H9 (cell line): ENCODE data around the gene SPINT2. TPM values are rescaled to one million over a fixed set of nuclear protein-coding genes. Genes with fewer than 3 reads are reported as not detected.
A peak's percentile ranks its signal among the peaks of the same experiment; 100 is the strongest.

Source experiments
- DNase-seq: peaks from one replicate; pipeline ENCODE4 v3.0.0-alpha.2; 2017
- H2AFZ ChIP-seq: one replicate; pipeline ENCODE4 v1.6.1; 2013; ENCODE audit warnings: mild to moderate bottlenecking, low read length, control low read depth, moderate library complexity
- H2AK5ac ChIP-seq: 2 replicates; pipeline ENCODE4 v1.6.1; 2013; ENCODE audit warnings: low read length, control low read depth, mixed read lengths; ENCODE audit not compliant: insufficient read length
- H2BK120ac ChIP-seq: one replicate; pipeline ENCODE4 v1.6.1; 2013; ENCODE audit warnings: low read depth, mild to moderate bottlenecking, low read length, control low read depth, inconsistent platforms; ENCODE audit not compliant: poor library complexity, severe bottlenecking
- H2BK12ac ChIP-seq: 2 replicates; pipeline ENCODE4 v1.6.1; 2013; ENCODE audit warnings: low read length, control low read depth, mixed read lengths, low read depth; ENCODE audit not compliant: insufficient read length
- H2BK15ac ChIP-seq: 2 replicates; pipeline ENCODE4 v1.6.1; 2013; ENCODE audit warnings: low read depth, low read length, control low read depth
- H2BK20ac ChIP-seq: one replicate; pipeline ENCODE4 v1.6.1; 2013; ENCODE audit warnings: low read depth, mild to moderate bottlenecking, low read length, control low read depth, inconsistent platforms; ENCODE audit not compliant: poor library complexity, severe bottlenecking
- H2BK5ac ChIP-seq: 2 replicates; pipeline ENCODE4 v1.6.1; 2013; ENCODE audit warnings: low read length, control low read depth, mixed read lengths; ENCODE audit not compliant: insufficient read length
- H3K14ac ChIP-seq: 2 replicates; pipeline ENCODE4 v1.6.1; 2013; ENCODE audit warnings: low read length, control low read depth; ENCODE audit not compliant: insufficient read depth
- H3K18ac ChIP-seq: 2 replicates; pipeline ENCODE4 v1.6.1; 2013; ENCODE audit warnings: low read depth, mild to moderate bottlenecking, mixed read lengths, low read length, control low read depth; ENCODE audit not compliant: insufficient read length
- H3K23ac ChIP-seq: 2 replicates; pipeline ENCODE4 v1.6.1; 2013; ENCODE audit warnings: low read length, control low read depth, mixed read lengths, low read depth; ENCODE audit not compliant: insufficient read length
- H3K23me2 ChIP-seq: 2 replicates; pipeline ENCODE4 v1.6.1; 2013; ENCODE audit warnings: low read depth, mild to moderate bottlenecking, mixed read lengths, low read length, control low read depth; ENCODE audit not compliant: insufficient read length, poor library complexity, severe bottlenecking
- H3K27ac ChIP-seq: 2 replicates; pipeline ENCODE4 v1.5.1; 2013; ENCODE audit warnings: low read length, control low read depth, mixed read lengths, low read depth; ENCODE audit not compliant: insufficient read length
- H3K27me3 ChIP-seq: 2 replicates; pipeline ENCODE4 v1.6.1; 2013; ENCODE audit warnings: low read length, control low read depth, inconsistent platforms; ENCODE audit not compliant: insufficient read depth
- H3K4ac ChIP-seq: 2 replicates; pipeline ENCODE4 v1.6.1; 2013; ENCODE audit warnings: low read depth, mild to moderate bottlenecking, control low read depth, inconsistent platforms, low read length, moderate library complexity
- H3K4me1 ChIP-seq: 2 replicates; pipeline ENCODE4 v1.6.1; 2013; ENCODE audit warnings: low read length, control low read depth, inconsistent platforms; ENCODE audit not compliant: insufficient read depth
- H3K4me2 ChIP-seq: 2 replicates; pipeline ENCODE4 v1.6.1; 2013; ENCODE audit warnings: low read length, control low read depth, mixed read lengths; ENCODE audit not compliant: insufficient read length, insufficient read depth
- H3K56ac ChIP-seq: 2 replicates; pipeline ENCODE4 v1.6.1; 2013; ENCODE audit warnings: low read depth, mild to moderate bottlenecking, mixed read lengths, low read length, control low read depth; ENCODE audit not compliant: insufficient read length
- H3K79me1 ChIP-seq: 2 replicates; pipeline ENCODE4 v1.6.1; 2013; ENCODE audit warnings: low read depth, mild to moderate bottlenecking, moderate library complexity, low read length, control low read depth, inconsistent platforms; ENCODE audit not compliant: insufficient read depth, poor library complexity, severe bottlenecking
- H3K79me2 ChIP-seq: 2 replicates; pipeline ENCODE4 v1.6.1; 2013; ENCODE audit warnings: low read length, control low read depth, inconsistent platforms; ENCODE audit not compliant: insufficient read depth
- H3K9ac ChIP-seq: 2 replicates; pipeline ENCODE4 v1.6.1; 2013; ENCODE audit warnings: low read length, control low read depth, mixed read lengths; ENCODE audit not compliant: insufficient read length; ENCODE audit errors: extremely low read depth
- H3K9me3 ChIP-seq: one replicate; pipeline ENCODE4 v1.6.1; 2013; ENCODE audit warnings: low read depth, low read length, inconsistent platforms; ENCODE audit not compliant: control insufficient read depth
- H3T11ph ChIP-seq: one replicate; pipeline ENCODE4 v1.6.1; 2013; ENCODE audit warnings: mild to moderate bottlenecking, low read length, control low read depth, inconsistent platforms
- H4K20me1 ChIP-seq: one replicate; pipeline ENCODE4 v1.6.1; 2013; ENCODE audit not compliant: control insufficient read depth, insufficient read length, insufficient read depth
- H4K5ac ChIP-seq: 2 replicates; pipeline ENCODE4 v1.6.1; 2013; ENCODE audit warnings: low read depth, mild to moderate bottlenecking, mixed read lengths, low read length, control low read depth; ENCODE audit not compliant: insufficient read length
- H4K8ac ChIP-seq: replicated peaks from 2 replicates; pipeline ENCODE4 v1.6.1; 2013; ENCODE audit warnings: low read length, control low read depth, mixed read lengths, low read depth; ENCODE audit not compliant: insufficient read length
- H4K91ac ChIP-seq: 2 replicates; pipeline ENCODE4 v1.6.1; 2013; ENCODE audit warnings: low read depth, mild to moderate bottlenecking, moderate library complexity, mixed read lengths, low read length, control low read depth; ENCODE audit not compliant: insufficient read length
- H3K27ac Mint-ChIP-seq, 3 experiments: 2 replicates in 2 of 3; 3 replicates in 1 of 3; pipeline ENCODE4 v1.8.0; 2020 to 2021; ENCODE audit warnings: mixed read lengths in 3 of 3, mild to moderate bottlenecking in 1 of 3, moderate library complexity in 1 of 3
- H3K27me3 Mint-ChIP-seq: 2 replicates; pipeline ENCODE4 v1.8.0; 2021; ENCODE audit warnings: low read depth, mild to moderate bottlenecking, moderate library complexity, mixed read lengths
- H3K36me3 Mint-ChIP-seq, 3 experiments: 2 replicates in 2 of 3; 3 replicates in 1 of 3; pipeline ENCODE4 v1.8.0; 2020 to 2021; ENCODE audit warnings: low read depth in 3 of 3, mixed read lengths in 3 of 3; ENCODE audit not compliant: insufficient read depth in 1 of 3
- H3K4me1 Mint-ChIP-seq, 2 experiments: 2 replicates each; pipeline ENCODE4 v1.8.0; 2020; ENCODE audit warnings: mixed read lengths in 2 of 2
- H3K4me3 Mint-ChIP-seq, 2 experiments: 2 replicates in 1 of 2; 3 replicates in 1 of 2; pipeline ENCODE4 v1.8.0; 2020 to 2021; ENCODE audit warnings: mild to moderate bottlenecking in 2 of 2, mixed read lengths in 2 of 2, moderate library complexity in 1 of 2
- H3K9me3 Mint-ChIP-seq, 2 experiments: 2 replicates in 1 of 2; 3 replicates in 1 of 2; pipeline ENCODE4 v1.8.0; 2020; ENCODE audit warnings: mild to moderate bottlenecking in 2 of 2, mixed read lengths in 2 of 2, moderate library complexity in 1 of 2
- CTCF ChIP-seq: fragments of 200-600 bp; sonication (generic); conservative IDR thresholded peaks from 3 replicates; pipeline ENCODE4 v1.8.0; 2021; ENCODE audit warnings: antibody characterized with exemption, mild to moderate bottlenecking
- WGBS: extraction: QIAGEN DNeasy Blood & Tissue Kit; methylation state at CpG from one replicate; pipeline ENCODE4 v1.1.7; 2013; ENCODE audit warnings: missing lambda C conversion rate, low lambda C conversion rate, mixed read lengths; ENCODE audit not compliant: insufficient read length; ENCODE audit errors: extremely low coverage; 5-methylcytosine and 5-hydroxymethylcytosine counted together
- total RNA-seq: library from RNA; stranded (reverse); gene quantifications from 2 replicates; pipeline ENCODE4 v1.2.1, GENCODE V29; 2021

SPINT2 gene
- total RNA-seq, 1 experiment from 2014 or later: 283 TPM

GRCh38 chr19:38263689-38264485 is 486 bp upstream of the SPINT2 start:
- no CpG with 5 or more reads among the region's 34 CpGs for WGBS
- peaks cover 47 to 51% of the 10 kb centered on the region in 2 experiments for H3K4me1 Mint-ChIP-seq

More at GRCh38 chr19:38263689-38264485, 486 bp upstream of the SPINT2 start:
- H3K23me2 ChIP-seq: peaks cover 11% of the 10 kb centered on the region
- peaks cover 12% of the 10 kb centered on the region; the same call in 1 of the 2 replicates for H3K4me1 ChIP-seq
- H4K91ac ChIP-seq: no peak overlapping the region
- peak; percentile 97 for DNase-seq
- no peak overlapping the region for H3K9ac ChIP-seq
- H2BK12ac ChIP-seq: no peak overlapping the region
- H2AK5ac ChIP-seq: no peak overlapping the region
- H2BK120ac ChIP-seq: no peak overlapping the region
- peak overlapping the region; percentile 95 for H3K4me2 ChIP-seq
- no peaks in the 10 kb centered on the region for H4K20me1 ChIP-seq
- peak overlapping the region; percentile 31 for H3K18ac ChIP-seq
- peaks cover 0 to 11% (median 2%) of the 10 kb centered on the region in 3 experiments; a peak in 3 of 7 replicates for H3K36me3 Mint-ChIP-seq
- peaks cover 6% of the 10 kb centered on the region for H3K79me1 ChIP-seq
- H3K27me3 ChIP-seq: no peaks in the 10 kb centered on the region
- no peak overlapping the region for H3T11ph ChIP-seq
- no peak overlapping the region for H3K4ac ChIP-seq
- no peak for TF ChIP-seq CTCF
- H3K4me3 Mint-ChIP-seq: peak overlapping the region; percentile 78 to 96
- H3K56ac ChIP-seq: no peak overlapping the region
- H2BK15ac ChIP-seq: 0 out of 2 replicates have a peak overlapping the region, but pooled peaks have one; percentile 41
- no peak overlapping the region for H2BK5ac ChIP-seq
- peaks cover 29% of the 10 kb centered on the region; the same call in 1 of the 2 replicates for H3K79me2 ChIP-seq
- no peak overlapping the region for H4K8ac ChIP-seq
- no peak overlapping the region for H4K5ac ChIP-seq
- no peaks in the 10 kb centered on the region; a peak in 2 of 5 replicates for H3K9me3 Mint-ChIP-seq
- H2AFZ ChIP-seq: no peak overlapping the region
- H3K9me3 ChIP-seq: no peaks in the 10 kb centered on the region
- peak overlapping the region; percentile 51 for H3K14ac ChIP-seq
- H3K27ac Mint-ChIP-seq: peak overlapping the region; percentile 61 to 99 (median 98)
- H3K27me3 Mint-ChIP-seq: no peaks in the 10 kb centered on the region
- no peak overlapping the region for H2BK20ac ChIP-seq
- H3K23ac ChIP-seq: no peak overlapping the region
- H3K27ac ChIP-seq: peak overlapping the region; percentile 15
